ENCODE data around the gene ZNF208.

DNA sequence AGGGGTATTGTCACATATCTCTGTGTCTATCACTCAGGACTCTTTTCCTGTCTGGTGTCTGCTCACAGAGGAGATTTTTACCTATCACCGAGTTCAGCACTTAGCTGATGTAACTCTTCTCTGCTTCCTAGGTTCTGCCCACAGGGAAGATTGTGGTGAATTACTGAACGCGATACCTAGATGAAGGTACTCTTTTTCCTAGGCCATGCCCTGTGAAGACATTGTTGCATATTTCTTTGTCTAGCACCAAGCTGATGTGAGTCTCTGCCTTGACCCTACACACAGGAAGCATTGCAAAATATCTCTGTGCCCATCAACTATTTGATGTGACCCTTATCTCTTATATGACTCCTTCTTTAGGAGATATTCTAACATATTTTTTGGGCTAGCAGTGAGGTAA is 102.7 kb downstream of the ZNF208 start:
- TF ChIP-seq, protein P1, sequence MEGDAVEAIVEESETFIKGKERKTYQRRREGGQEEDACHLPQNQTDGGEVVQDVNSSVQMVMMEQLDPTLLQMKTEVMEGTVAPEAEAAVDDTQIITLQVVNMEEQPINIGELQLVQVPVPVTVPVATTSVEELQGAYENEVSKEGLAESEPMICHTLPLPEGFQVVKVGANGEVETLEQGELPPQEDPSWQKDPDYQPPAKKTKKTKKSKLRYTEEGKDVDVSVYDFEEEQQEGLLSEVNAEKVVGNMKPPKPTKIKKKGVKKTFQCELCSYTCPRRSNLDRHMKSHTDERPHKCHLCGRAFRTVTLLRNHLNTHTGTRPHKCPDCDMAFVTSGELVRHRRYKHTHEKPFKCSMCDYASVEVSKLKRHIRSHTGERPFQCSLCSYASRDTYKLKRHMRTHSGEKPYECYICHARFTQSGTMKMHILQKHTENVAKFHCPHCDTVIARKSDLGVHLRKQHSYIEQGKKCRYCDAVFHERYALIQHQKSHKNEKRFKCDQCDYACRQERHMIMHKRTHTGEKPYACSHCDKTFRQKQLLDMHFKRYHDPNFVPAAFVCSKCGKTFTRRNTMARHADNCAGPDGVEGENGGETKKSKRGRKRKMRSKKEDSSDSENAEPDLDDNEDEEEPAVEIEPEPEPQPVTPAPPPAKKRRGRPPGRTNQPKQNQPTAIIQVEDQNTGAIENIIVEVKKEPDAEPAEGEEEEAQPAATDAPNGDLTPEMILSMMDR (conservative IDR thresholded peaks at IDR 0.05 in 1 of 2, IDR thresholded peaks at IDR 0.05 in 1 of 2; ENCODE audit: low read depth in 1 of 2, low read length in 2 of 2) = no peak
- no peak for TF ChIP-seq EZH2 (IDR thresholded peaks at IDR 0.05; ENCODE audit: low read length, missing control alignments)
